ENCODE data around the gene RGR.
A peak's percentile ranks its signal among the peaks of the same experiment; 100 is the strongest.

The RGR gene

DNA sequence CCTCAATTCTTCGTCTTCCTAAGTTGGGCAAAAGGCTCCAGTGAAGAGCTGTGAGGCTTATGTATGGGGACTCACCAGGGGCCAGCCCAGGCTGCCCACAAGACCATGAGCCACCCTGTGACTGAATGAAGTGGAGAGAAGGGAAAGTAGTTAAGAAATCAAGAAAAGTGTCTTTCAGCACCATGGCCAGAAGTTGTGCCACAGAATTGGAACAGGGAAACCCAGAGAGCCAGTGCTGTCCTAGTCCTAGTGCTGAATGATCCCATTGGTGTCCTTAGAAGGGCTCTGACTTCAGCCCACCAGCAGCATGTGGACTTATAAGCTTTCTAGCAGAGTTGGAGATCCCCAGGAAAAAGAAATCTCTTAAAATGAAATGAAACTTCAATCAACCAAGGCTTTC is 46.5 kb downstream of the RGR start:
- H3K4me1 Mint-ChIP-seq (ENCODE audit: low read depth): peaks cover 19% of the 10 kb centered on the region
- H3K36me3 Mint-ChIP-seq (ENCODE audit: low read depth): no peaks in the 10 kb centered on the region
- H3K4me3 Mint-ChIP-seq: no peak overlapping the region
- H3K9me3 Mint-ChIP-seq: no peaks in the 10 kb centered on the region
- H3K27me3 Mint-ChIP-seq: no peaks in the 10 kb centered on the region
- no peak overlapping the region for H3K27ac Mint-ChIP-seq

GRCh38 chr10:84292502-84292901 is 47.6 kb downstream of the RGR start:
- peaks cover 19% of the 10 kb centered on the region for H3K4me1 Mint-ChIP-seq (ENCODE audit: low read depth)
- no peaks in the 10 kb centered on the region for H3K9me3 Mint-ChIP-seq
- no peaks in the 10 kb centered on the region for H3K27me3 Mint-ChIP-seq
- H3K27ac Mint-ChIP-seq: no peak overlapping the region
- H3K36me3 Mint-ChIP-seq (ENCODE audit: low read depth): no peaks in the 10 kb centered on the region
- H3K4me3 Mint-ChIP-seq: no peak overlapping the region

DNA sequence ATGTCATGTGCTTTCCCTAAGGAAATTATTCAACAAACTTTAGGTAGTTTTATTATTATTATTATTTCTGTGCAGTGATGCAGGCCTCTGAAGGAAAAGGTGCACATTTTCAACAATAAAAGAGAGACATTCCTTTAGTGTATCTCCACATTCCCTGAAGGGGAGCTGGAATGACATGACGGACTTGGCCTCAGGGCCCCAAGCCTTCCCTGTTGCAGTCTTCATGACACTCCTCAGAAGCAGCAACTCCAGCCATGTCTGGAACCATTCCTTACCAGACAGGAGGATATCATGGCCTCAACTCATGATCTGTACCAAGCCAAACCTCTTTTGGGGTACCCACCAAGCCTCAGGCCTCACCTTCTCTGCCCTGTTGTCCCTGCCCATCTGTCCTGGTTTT is 48.3 kb downstream of the RGR start:
- Mint-ChIP-seq H3K27ac (no peak overlapping the region), H3K36me3 (ENCODE audit: low read depth) (no peaks in the 10 kb centered on the region), H3K27me3 (no peaks in the 10 kb centered on the region), H3K9me3 (no peaks in the 10 kb centered on the region), H3K4me1 (ENCODE audit: low read depth) (peaks cover 19% of the 10 kb centered on the region), H3K4me3 (no peak overlapping the region)

DNA sequence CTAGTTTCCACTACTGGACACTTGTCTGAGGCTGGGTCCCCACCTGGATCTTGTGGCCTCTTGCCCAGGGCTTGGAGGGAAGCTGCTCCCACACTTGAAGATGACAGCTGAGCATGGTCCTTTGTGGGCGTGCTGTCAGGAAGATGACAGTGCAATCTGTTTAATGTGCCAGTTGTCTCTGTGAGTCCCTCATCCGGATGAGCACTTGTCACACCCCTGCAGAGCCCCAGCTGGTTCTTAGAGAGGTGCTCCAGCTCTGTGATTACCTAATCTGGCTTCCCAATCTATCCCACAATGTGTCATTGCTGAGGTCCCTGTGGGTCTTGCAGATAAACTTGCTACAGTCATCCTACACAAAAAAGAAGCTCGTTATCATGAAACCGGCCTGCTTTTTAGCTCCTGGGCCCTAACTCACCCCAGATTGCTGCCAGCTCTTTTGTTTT is 48.7 kb downstream of the RGR start:
- no peaks in the 10 kb centered on the region for H3K9me3 Mint-ChIP-seq
- H3K36me3 Mint-ChIP-seq (ENCODE audit: low read depth): no peaks in the 10 kb centered on the region
- H3K27ac Mint-ChIP-seq: no peak overlapping the region
- H3K4me1 Mint-ChIP-seq (ENCODE audit: low read depth): peaks cover 19% of the 10 kb centered on the region
- no peaks in the 10 kb centered on the region for H3K27me3 Mint-ChIP-seq
- H3K4me3 Mint-ChIP-seq: no peak overlapping the region

GRCh38 chr10:84294766-84295447 is 50.1 kb downstream of the RGR start:
- H3K9me3 Mint-ChIP-seq: no peaks in the 10 kb centered on the region
- H3K36me3 Mint-ChIP-seq (ENCODE audit: low read depth): no peaks in the 10 kb centered on the region
- peaks cover 19% of the 10 kb centered on the region for H3K4me1 Mint-ChIP-seq (ENCODE audit: low read depth)
- no peak overlapping the region for H3K4me3 Mint-ChIP-seq
- H3K27ac Mint-ChIP-seq: no peak overlapping the region
- no peaks in the 10 kb centered on the region for H3K27me3 Mint-ChIP-seq

DNA sequence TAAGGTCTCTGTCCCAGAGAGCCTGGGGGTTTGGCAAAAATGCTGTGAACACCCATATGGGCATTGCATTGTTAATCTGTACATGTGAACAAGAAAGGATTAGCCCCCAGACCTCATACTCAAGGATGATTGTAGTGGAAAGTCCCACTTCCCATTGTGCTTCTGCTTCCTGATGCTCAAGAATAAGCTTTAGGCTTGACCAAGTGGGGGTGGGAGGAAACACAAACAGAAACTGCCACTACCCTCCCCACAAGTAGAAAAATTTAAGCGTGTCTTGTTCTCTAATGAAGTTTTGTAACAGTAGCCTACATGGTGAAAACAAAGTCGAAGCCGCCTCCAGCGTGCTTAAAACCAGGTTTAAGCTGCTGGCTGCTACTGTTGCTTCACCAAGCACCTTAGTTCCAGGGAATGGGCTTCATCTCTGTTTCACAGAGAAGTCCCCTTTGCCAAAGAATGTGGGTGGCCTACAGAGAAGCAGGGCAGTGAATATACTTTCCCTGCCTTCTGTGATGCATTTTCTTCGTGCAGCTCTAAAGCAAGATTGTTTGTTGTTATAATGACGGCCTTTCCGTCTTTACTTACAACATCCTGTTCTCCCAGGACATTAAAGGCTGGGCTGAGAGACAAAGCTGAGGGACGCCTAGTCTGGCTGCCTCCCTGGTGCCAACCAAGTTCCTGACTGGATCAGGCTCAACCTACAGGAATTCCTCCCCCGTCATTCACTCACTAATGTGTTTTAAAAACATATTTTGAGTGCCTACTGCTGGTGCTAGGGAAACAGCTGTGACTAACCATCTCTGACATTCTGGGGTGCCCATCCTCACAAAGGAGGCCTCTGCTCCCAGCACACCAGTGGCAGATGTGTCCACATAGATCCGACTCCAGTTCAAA is 51.5 kb downstream of the RGR start:
- no peak overlapping the region for H3K4me3 Mint-ChIP-seq
- H3K9me3 Mint-ChIP-seq: no peaks in the 10 kb centered on the region
- peaks cover 19% of the 10 kb centered on the region for H3K4me1 Mint-ChIP-seq (ENCODE audit: low read depth)
- no peak overlapping the region for H3K27ac Mint-ChIP-seq
- H3K36me3 Mint-ChIP-seq (ENCODE audit: low read depth): no peaks in the 10 kb centered on the region
- H3K27me3 Mint-ChIP-seq: no peaks in the 10 kb centered on the region

GRCh38 chr10:84298057-84298456 is 53.2 kb downstream of the RGR start:
- H3K4me3 Mint-ChIP-seq: no peak overlapping the region
- H3K27ac Mint-ChIP-seq: no peak overlapping the region
- H3K36me3 Mint-ChIP-seq (ENCODE audit: low read depth): no peaks in the 10 kb centered on the region
- peaks cover 4% of the 10 kb centered on the region for H3K27me3 Mint-ChIP-seq
- no peaks in the 10 kb centered on the region for H3K9me3 Mint-ChIP-seq
- peaks cover 19% of the 10 kb centered on the region for H3K4me1 Mint-ChIP-seq (ENCODE audit: low read depth)

- H3K4me3 Mint-ChIP-seq: no peak overlapping the region
- H3K36me3 Mint-ChIP-seq (ENCODE audit: low read depth): no peaks in the 10 kb centered on the region
- H3K27ac Mint-ChIP-seq: no peak overlapping the region
- H3K9me3 Mint-ChIP-seq: no peaks in the 10 kb centered on the region
- H3K27me3 Mint-ChIP-seq: peaks cover 8% of the 10 kb centered on the region
- peaks cover 16% of the 10 kb centered on the region for H3K4me1 Mint-ChIP-seq (ENCODE audit: low read depth)
Observed at GRCh38 chr10:84302223-84302622, 57.4 kb downstream of the RGR start.

DNA sequence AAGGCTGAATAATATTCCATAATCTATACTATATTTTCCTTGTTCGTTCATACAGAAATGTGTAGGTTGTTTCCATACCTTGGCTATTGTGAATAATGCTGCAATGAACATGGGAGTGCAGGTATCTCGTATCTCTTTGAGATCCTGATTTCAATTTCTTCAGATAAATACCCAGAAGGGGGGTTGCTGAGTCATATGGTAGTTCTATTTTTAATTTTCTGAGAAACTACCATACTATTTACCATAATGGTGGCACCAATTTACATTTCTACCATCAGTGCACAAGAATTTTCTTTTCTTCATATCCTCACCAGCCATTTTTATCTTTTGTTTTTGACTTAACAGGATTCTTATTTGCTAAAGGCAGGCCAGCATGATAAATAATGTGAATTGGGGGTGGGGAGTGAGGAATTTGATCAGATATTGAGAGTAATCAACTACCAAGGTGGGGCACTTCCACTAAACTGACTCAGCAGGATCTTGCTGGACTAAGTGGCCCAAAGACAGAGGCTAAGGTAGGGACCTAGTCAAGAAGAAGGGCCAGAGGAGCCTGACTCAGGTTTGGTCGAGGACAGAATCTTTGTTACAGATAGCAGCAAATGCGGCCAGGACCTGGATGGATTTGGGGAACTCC is 62.0 kb downstream of the RGR start:
- Mint-ChIP-seq H3K36me3 (ENCODE audit: low read depth) (no peaks in the 10 kb centered on the region), H3K27ac (peak overlapping the region; percentile 76), H3K4me3 (peak overlapping the region; percentile 43), H3K9me3 (no peaks in the 10 kb centered on the region), H3K4me1 (ENCODE audit: low read depth) (peaks cover 43% of the 10 kb centered on the region), H3K27me3 (peaks cover 9% of the 10 kb centered on the region)

DNA sequence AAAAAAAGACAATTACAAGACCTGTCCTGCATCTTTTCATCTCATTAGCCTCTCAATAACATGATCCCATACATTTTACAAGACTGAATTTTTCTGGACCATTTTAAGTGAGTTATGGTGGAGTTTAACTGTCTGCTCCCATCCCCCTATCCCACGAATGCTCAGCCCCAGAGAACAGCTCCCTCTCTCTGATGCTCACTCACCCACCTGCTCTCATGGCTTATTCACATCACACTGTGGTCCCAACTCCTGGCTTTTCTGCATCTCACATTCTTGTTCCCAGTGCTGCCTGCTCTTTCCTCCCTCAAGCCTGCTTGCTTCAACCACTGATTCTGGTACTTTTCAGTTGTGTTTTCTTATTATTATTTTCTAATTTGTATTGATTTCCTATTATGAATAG is 63.2 kb downstream of the RGR start:
- H3K4me1 Mint-ChIP-seq (ENCODE audit: low read depth): peaks cover 43% of the 10 kb centered on the region
- peaks cover 7% of the 10 kb centered on the region for H3K27me3 Mint-ChIP-seq
- H3K36me3 Mint-ChIP-seq (ENCODE audit: low read depth): no peaks in the 10 kb centered on the region
- peak overlapping the region; percentile 19 for H3K4me3 Mint-ChIP-seq
- H3K27ac Mint-ChIP-seq: peak overlapping the region; percentile 61
- no peaks in the 10 kb centered on the region for H3K9me3 Mint-ChIP-seq

DNA sequence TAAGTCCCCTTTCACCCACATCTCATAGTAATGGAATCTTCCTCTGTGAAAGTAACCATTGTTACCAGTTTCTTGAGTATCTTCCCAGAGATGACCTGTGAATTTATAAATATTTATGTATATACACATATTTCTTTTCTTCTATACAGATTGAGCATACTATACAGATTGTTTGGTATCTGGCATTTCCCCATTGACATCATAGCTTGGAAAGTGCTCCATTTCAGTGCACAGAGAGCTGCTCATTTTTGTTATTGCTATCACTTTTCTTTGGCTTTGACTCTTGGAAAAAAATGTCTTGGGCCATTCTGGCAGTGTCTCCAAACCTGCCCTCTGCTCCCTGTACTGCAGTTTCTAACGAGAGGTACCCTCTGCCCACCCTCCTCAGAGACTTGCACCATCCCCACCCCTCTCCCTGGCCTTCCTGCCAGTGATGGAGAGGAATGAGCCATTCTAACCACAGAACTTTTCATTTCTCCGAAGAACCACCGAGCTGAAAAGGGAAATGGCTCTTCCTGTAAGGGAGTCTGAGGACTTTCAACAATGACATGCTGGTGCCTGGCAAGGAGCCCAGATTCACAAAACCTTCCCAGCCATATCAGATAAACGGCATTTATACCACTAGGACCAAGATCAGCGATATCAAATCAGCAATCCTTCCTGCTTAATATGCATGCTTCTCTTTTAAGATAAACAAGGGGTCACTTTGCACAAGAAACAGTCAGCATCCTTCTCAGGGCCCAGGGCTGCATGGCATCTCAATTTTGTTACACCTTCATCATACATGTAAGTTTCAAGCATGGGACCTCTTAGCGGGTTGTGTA is 63.8 kb downstream of the RGR start:
- peaks cover 43% of the 10 kb centered on the region for H3K4me1 Mint-ChIP-seq (ENCODE audit: low read depth)
- peak overlapping the region; percentile 73 for H3K27ac Mint-ChIP-seq
- H3K9me3 Mint-ChIP-seq: no peaks in the 10 kb centered on the region
- no peaks in the 10 kb centered on the region for H3K36me3 Mint-ChIP-seq (ENCODE audit: low read depth)
- peak overlapping the region; percentile 67 for H3K4me3 Mint-ChIP-seq
- H3K27me3 Mint-ChIP-seq: peaks cover 7% of the 10 kb centered on the region
